ENCODE results near the gene PLXNA2. TPM values are rescaled to one million over a fixed set of nuclear protein-coding genes. Genes with fewer than 3 reads are reported as not detected.

The PLXNA2 gene
- total RNA-seq, 1 donor from 2014 or later, result 37.9 TPM

DNA sequence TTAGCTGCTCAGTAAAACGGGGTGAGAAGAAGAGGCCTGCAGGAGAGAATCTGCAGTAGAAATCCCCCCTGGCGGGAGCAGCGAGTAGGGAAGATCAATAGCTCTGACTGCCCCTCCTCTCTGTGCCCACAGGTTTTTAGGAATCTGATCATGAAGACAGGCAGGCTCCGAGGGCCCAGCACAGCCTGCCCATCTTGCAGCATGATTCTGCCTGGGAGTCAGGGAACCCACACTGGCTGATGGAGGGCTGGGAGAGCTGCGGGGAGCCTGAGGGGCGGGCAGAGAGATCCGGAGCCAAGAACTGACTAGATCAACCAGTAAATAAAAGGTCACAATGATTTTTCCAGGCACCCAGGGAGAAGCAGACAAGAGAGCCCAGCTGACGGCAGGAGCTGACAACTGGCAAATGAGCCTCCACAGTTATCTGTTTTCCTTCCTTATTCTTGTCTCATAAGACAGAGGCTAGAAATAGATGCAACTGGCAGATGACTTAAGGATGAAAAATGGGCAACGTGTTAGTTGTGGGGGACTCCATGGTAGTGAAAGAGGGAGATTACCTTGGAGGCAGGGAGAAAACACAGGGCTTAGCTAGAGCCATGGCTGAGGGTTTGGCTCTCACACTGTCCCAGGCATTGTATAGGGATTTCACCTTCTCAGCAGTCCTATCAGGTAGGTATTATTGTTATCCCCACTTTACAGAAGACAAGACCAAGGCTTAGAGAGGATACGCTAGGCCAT is 116.2 kb downstream of the PLXNA2 start:
- FAIRE-seq (no peak), DNase-seq (ENCODE audit: low spot score in 2 of 2) (no peak)

- FAIRE-seq, result no peak
These were observed 116.9 kb downstream of the PLXNA2 start for GRCh38 chr1:208127284-208127683.

GRCh38 chr1:208126108-208126507 is 118.1 kb downstream of the PLXNA2 start:
- FAIRE-seq (no peak), DNase-seq (ENCODE audit: low spot score in 2 of 2) (no peak)

More at GRCh38 chr1:208127284-208127683, 116.9 kb downstream of the PLXNA2 start:
- no peak for DNase-seq (ENCODE audit: low spot score in 2 of 2)

GRCh38 chr1:208122612-208123358 is 121.4 kb downstream of the PLXNA2 start:
- FAIRE-seq (no peak), DNase-seq (ENCODE audit: low spot score in 2 of 2) (no peak)

- FAIRE-seq, result no peak
- DNase-seq (ENCODE audit: low spot score in 2 of 2), result no peak
These were observed 122.3 kb downstream of the PLXNA2 start for GRCh38 chr1:208121813-208122364.

GRCh38 chr1:208120431-208120790 is 123.8 kb downstream of the PLXNA2 start:
- FAIRE-seq, result no peak

DNA sequence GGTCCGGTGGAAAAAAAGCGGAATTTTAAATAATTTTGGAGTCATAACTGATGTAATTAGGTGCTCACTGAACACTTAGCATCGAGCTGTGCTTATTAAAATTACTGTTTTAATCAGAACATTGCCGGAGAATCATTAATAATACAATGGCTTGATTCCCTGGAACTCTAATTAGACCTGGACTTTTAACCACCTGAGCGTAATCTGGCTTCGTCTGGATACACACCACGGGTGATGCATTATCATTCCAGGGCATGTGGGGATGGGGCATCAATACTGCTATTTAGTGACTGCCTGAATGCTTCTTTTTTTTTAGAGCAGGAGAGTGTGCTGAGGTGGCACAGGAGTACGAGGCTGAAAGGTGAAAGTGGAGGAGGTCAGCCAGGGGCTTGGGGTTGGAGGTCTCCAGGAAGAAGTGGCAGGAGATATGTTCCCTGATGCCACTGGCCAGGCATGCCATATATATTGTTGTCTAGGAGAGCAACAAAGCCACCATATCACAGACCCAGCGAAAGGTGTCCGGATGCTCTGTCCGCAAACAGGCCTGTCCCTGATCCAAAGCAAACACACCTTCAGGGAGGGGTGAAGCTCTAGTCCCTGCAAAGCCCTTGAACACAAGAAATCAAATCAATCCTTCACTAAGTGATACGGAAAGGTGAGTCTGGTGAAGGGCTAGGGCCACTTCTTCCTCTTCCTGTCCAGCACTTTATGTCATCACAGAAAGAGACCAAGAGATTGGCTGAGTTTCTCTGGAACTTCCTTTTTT is 125.2 kb downstream of the PLXNA2 start:
- no peak for FAIRE-seq
- DNase-seq (ENCODE audit: low spot score in 2 of 2), result no peak

More at GRCh38 chr1:208120431-208120790, 123.8 kb downstream of the PLXNA2 start:
- DNase-seq (ENCODE audit: low spot score in 2 of 2), result no peak

DNA sequence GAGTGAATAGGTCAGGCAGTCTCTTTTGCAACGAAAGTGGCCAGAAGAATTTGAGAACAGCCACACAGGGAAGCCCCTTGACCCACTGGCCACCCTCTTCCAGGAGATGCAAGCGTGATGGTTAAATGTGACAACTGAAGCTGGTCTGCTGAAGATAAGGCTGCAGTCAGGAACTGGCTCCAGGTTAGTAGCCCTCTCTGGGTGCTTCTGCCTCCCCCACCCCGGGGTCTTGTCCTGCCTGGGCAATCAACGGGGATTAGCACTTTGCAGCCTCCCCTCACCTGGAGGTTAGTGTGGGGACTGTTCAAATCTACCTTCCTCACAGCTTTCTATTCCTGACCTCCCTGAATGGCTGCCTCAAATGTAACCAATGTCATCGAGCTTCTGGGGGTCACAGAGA is 125.9 kb downstream of the PLXNA2 start:
- DNase-seq (ENCODE audit: low spot score in 2 of 2), result no peak
- FAIRE-seq, result no peak

DNA sequence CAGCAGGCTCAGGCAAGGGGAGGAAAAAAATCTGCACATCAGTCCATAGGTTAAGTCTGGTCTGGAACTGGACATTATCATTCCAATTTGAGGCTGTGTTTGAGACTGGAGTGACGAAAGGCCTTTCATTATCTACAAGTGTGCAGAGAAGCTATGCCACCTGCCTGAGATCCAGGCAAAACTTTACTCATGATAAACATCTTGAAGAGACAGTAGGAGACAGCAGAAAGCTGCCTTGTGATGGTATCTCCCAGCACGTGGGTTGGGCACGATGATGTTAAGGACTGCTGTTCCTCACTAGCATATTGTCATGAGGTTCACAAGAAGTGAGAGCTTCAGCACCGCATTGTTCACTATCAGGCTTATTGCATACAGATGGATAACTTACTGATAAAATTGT is 126.4 kb downstream of the PLXNA2 start:
- no peak for FAIRE-seq
- no peak for DNase-seq (ENCODE audit: low spot score in 2 of 2)

DNA sequence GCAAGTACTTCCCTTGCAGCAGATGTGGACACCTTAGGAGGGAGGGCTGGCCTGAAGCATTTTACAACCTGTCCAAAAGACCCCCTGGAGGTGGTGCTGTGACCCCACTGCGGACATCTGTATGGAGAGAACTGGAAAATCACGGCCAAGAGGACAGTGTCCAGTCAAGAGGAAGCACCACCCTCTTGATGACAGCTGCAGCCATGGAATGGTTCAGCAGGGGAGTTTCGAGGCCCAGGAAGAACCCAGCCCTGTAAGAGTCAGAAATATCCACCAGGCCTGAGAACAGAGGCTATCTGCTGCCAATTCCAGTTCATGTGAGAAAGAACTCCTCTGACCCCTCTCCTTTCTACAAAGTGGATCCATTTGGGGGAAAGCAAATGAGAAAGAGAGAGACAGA is 126.8 kb downstream of the PLXNA2 start:
- FAIRE-seq (no peak), DNase-seq (ENCODE audit: low spot score in 2 of 2) (no peak)

DNA sequence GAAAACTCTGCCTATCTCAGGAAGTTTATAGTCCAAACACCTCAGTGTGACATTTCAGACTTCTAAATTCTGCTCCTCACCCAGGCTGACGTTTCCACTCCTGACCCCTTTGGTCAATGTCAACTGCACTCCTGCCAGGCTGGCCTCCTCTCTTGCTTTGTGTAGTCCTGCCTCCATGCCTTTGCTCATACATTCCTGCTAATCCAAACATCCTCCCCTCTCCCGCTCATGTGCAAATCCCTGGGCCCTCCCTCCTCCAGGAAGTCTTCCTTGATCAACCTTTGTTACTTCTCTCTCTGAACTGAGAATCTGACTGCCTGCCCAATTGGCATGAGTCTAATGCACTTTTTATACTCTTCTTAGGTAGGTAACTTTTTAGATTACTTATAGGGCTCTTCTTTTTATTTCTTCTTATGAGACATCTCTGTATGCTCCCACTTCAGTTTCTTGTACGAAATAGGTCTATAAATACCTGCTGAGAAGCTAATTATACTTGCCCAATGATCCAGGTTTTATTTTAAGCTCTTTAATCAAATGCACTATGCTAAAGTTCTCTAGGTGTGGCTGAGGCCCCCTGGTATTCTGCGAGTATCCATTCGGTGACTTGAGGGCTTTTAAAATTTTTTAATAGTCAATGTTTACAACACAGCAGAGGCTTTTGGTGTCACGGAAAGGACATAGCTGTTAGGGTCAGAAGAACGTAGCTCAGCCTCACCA is 128.1 kb downstream of the PLXNA2 start:
- DNase-seq (ENCODE audit: low spot score in 2 of 2), result no peak
- FAIRE-seq, result no peak

DNA sequence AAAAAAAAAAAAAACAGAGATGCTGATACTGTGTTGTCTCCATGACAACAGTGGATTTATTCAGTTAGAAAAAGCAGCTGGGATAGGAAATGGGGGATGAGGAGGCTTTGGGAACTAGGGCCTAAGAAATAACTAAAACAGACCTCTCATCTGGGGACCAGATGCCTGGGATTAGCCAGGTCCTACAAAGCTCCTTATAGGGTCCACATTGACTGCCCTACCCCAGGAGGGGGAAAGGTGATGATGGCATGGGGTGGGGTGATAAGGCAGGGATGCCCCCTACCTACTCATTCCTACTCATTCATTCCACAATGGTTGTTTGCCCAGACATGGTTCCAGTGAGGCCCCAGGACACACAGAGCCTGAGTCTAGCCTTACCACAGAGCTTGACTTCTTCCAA is 131.2 kb downstream of the PLXNA2 start:
- DNase-seq (ENCODE audit: low spot score in 2 of 2) (no peak), FAIRE-seq (no peak)

DNA sequence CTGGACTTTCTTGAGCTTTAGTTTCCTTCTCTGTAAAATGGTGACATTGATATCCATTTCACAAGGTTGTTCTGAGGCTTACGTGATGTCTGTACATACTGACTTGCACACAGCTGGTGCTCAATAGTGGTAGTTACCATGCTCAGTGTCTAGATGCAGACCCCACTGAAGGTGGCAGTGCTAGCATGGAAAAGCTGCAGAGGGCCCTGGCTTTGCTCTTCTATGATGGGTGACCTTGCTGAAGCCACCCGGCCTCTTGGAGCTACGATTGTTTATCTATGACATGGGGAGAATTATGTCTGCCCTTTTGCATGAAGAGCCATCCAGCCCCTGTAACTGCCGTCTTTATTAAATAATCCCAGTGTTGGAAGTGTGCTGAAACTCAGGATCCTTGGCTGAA is 131.8 kb downstream of the PLXNA2 start:
- no peak for FAIRE-seq
- DNase-seq (ENCODE audit: low spot score in 2 of 2), result no peak

DNA sequence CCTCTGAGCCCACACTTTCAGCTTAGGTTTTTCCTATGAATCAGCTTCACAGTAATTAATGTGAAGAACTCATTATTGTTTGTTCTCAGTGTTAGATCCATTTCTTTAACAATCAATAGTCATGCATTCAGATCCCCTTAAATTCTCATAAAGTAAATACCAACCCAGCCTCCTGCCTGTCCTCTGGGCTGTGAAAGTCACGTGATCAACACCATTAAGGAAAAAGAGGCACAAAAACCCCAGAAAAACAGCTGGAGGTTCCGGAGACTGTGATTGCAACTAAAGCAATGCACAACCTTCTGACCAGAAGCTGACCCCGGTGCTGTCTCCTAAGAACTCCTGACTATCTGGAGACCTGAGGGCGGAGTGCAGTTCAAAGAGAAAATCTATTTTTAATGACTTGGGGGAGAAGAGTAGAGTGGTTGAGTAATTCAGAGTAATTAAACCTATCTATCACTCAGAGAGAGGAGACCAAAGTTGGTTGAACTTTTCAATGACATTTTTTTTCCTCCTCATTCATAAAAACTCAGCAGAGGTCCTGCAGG is 132.5 kb downstream of the PLXNA2 start:
- no peak for FAIRE-seq
- no peak for DNase-seq (ENCODE audit: low spot score in 2 of 2)

DNA sequence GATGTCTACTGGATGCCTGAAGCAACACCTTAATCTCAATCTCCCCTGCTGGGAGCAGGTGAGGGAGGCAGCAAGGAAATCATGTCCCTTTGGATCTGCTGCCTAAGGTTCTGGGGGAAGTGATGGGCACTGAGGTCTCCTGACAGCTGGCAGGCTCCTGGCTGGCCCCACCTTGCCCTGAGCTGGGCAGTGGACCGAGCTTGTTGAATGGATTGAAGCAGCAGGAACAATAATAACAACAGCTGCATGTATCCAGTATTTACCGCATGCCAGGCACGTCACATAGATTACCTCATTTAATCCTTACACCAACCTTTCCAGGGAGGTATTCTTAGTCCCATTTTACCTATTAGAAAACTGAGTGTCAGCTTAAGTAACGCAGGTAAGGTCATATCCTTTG is 133.9 kb downstream of the PLXNA2 start:
- DNase-seq (ENCODE audit: low spot score in 2 of 2) (no peak), FAIRE-seq (no peak)

DNA sequence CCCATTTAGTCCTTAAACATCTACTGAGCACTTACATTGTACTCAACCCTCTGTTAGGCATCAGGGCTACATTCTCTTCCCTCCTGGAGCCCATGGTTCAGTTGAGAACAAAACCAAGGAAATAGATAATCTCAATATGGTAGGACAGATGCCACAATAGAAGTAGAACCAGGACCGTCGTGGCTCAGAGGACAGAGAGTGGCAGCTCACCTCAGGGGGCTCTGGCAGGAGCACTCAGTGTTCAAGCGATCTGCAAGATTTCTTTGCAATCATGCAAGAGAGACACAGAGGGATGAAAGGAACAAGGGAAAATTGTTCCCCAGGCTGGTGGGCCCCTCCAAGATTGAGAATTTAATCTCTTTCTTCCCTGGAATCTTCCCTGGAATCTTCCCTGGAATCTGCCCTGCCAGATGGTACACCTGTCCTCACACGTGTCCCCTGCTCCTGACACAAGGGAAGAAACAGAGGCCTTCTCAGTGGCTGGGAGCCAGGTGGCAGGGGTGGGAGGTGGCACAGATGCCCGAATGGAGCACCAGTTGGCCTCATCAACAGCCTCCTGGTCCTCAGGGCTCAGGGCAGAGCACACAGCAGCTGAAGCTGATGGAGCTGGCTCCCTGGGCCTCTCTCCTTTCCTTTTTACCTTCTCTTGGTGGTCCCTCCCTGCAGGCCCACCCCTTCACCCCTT is 135.4 kb downstream of the PLXNA2 start:
- FAIRE-seq (no peak), DNase-seq (ENCODE audit: low spot score in 2 of 2) (no peak)

DNA sequence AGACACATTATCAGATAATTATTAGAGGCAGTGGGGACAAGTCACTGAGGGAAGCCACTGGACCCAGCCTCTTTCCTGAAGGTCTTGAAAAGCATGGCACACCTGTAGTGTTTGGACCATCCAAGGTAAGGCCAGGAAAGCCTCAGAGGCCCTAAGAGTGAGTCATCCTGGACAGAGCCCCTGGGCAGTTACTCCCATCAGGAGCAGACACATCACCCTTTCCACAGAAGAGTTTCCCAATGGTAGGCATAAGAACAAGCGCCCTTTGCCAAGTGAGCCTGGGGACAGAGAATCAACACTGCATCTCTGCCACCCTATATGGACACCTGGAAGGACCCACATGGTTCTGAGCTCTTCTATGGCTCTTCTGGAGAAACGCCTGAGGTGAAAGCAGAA is 136.0 kb downstream of the PLXNA2 start:
- FAIRE-seq (no peak), DNase-seq (ENCODE audit: low spot score in 2 of 2) (no peak)

DNA sequence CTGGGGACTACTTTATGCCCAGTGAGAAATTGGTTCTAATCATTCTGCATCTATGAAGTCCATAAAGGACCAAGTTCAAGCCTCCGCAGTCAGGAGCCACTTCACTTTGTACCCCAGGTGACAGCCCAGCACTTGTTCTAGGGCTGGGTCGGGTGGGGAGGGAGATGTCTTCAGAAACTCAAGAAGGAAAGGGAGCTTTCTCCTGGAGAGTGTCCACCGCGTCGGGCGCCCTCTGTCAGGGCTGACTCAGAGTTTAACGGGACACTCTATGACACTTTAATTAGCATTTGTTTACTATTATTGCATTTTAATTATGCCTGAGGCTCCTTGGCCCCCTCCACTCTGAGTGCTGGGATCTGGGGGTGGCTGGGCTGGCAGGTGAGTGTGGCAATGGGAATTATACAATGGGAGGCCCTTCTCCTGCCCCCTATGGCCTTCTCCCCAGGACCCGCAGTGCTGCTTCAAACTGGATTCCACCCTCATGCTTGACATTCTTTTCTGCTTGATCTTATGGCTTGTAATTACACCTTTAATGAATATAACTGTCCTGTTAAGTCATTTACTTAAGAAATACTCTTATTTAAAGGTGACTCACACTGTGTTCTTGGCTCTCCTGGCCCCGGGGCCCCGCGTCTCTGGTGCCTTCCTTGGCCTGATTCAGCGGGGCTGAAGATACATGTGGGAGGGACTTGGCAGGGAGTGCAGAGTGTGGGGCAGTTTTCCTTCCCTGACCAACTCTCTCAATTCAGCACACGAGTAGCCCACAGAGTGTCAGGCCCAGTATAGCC is 136.6 kb downstream of the PLXNA2 start:
- DNase-seq (ENCODE audit: low spot score in 2 of 2), result no peak
- FAIRE-seq, result no peak

GRCh38 chr1:208106218-208106617 is 138.0 kb downstream of the PLXNA2 start:
- no peak for DNase-seq (ENCODE audit: low spot score in 2 of 2)

More at GRCh38 chr1:208106218-208106617, 138.0 kb downstream of the PLXNA2 start:
- no peak for FAIRE-seq

Data from frontal cortex (tissue), 4 donors.